ENCODE measurements around the gene ATXN2L. TPM values are rescaled to one million over a fixed set of nuclear protein-coding genes. Genes with fewer than 3 reads are reported as not detected.

Gene ATXN2L
- total and polyA plus RNA-seq, 2 of the 4 experiments (the other 2 are of a cell fraction), result 12.9 to 58.8 TPM

- peak overlapping the region; percentile 95 for H2AFZ ChIP-seq (replicated peaks; ENCODE audit: low read length, poor library complexity)
- ATAC-seq (ENCODE audit: low read depth), result no peak
Observed at GRCh38 chr16:28880589-28880915, 57.8 kb downstream of the ATXN2L start.

More at GRCh38 chr16:28880589-28880915, 57.8 kb downstream of the ATXN2L start:
- intact Hi-C loops (cut with micrococcal nuclease) (loop anchor here (5.0 kb wide), 1 partner anchor 37 kb away; no protein-coding TSS in a partner anchor), in situ Hi-C loops (cut with MboI; ENCODE audit: low sequenced_read_pairs) (no loop called here), dilution Hi-C loops (cut with HindIII; ENCODE audit: low sequenced_read_pairs, unreplicated experiment) (no loop called here)
- peaks cover 7% of the 10 kb centered on the region; the same call in 1 of the 2 replicates for H3K9me1 ChIP-seq (ENCODE audit: insufficient read depth, low read length)
- H2BK120ac ChIP-seq (ENCODE audit: low read depth, low read length), result no peak overlapping the region
- H4K20me1 ChIP-seq (ENCODE audit: insufficient read depth, low read length), result no peaks in the 10 kb centered on the region
- no peak overlapping the region for H3K4me3 ChIP-seq (ENCODE audit: insufficient read depth, low read depth, low read length)
- H3K4me1 ChIP-seq (ENCODE audit: control insufficient read depth, insufficient read depth, low read length), result peaks cover 7% of the 10 kb centered on the region; the same call in 1 of the 2 replicates
- H3K27me3 ChIP-seq (ENCODE audit: control insufficient read depth, insufficient read depth, low read length), result no peaks in the 10 kb centered on the region
- peaks cover 4 to 13% of the 10 kb centered on the region in 2 experiments; a peak in 2 of 4 replicates for H3K79me1 ChIP-seq (ENCODE audit: low read depth in 1 of 2, low read length in 2 of 2)
- H4K8ac ChIP-seq (ENCODE audit: low read depth in 2 of 2, low read length in 2 of 2), result peak overlapping the region in 1 of 2 experiments; percentile 29; a peak in 1 of 4 replicates
- DNase-seq, result no peak
- no peak overlapping the region for H3K4ac ChIP-seq (ENCODE audit: low read depth, low read length)
- ChIA-PET CTCF (no interaction called here), POLR2A (ENCODE audit: unreplicated experiment) (no interaction called here)
- H3K9ac ChIP-seq (ENCODE audit: low read depth, low read length), result no peak overlapping the region
- no peak overlapping the region; the same call in 1 of the 2 replicates for H3K4me2 ChIP-seq (ENCODE audit: low read depth, low read length)
- H2AK9ac ChIP-seq (replicated peaks; ENCODE audit: low read depth, low read length, poor library complexity), result no peak overlapping the region
- H3K9me3 ChIP-seq (ENCODE audit: control insufficient read depth, insufficient read depth, low read length), result no peaks in the 10 kb centered on the region
- H2BK20ac ChIP-seq (ENCODE audit: low read depth, low read length), result no peak overlapping the region
- no peak overlapping the region for H3K23ac ChIP-seq (ENCODE audit: low read depth, low read length)
- H3K14ac ChIP-seq (replicated peaks; ENCODE audit: low read depth, low read length), result no peak overlapping the region
- H2BK5ac ChIP-seq (ENCODE audit: low read depth, low read length, poor library complexity, severe bottlenecking), result no peak overlapping the region
- BruUV-seq (replicated peaks), result no TSS peak
- no peak for TF ChIP-seq CEBPB (IDR thresholded peaks at IDR 0.05; ENCODE audit: low read depth, low read length)
- no peak for TF ChIP-seq USF2 (IDR thresholded peaks at IDR 0.05; ENCODE audit: low read depth, low read length)
- TF ChIP-seq SMC3 (IDR thresholded peaks at IDR 0.05; ENCODE audit: low read depth, low read length), result no peak
- no peak for TF ChIP-seq CHD1 (IDR thresholded peaks at IDR 0.05; ENCODE audit: low read depth, low read length)
- no peak for TF ChIP-seq MAZ (IDR thresholded peaks at IDR 0.05; ENCODE audit: borderline replicate concordance, low read depth, low read length)
- no peak overlapping the region for H2BK15ac ChIP-seq (ENCODE audit: low read depth, low read length)
- H3K18ac ChIP-seq (ENCODE audit: low read depth, low read length), result no peak overlapping the region
- H3K36me3 ChIP-seq (ENCODE audit: control insufficient read depth, insufficient read depth, low read length), result no peaks in the 10 kb centered on the region
- H4K91ac ChIP-seq (ENCODE audit: insufficient read depth, low read depth, low read length), result no peak overlapping the region
- no peak overlapping the region for H3K56ac ChIP-seq (ENCODE audit: extremely low read depth, insufficient read depth, low read length)
- WGBS, 2 experiments (ENCODE audit: extremely low coverage in 2 of 2, insufficient read length in 1 of 2), result 35% methylated on average over 5 of the region's 11 CpGs; no CpG with 5 or more reads in 1 of the 2 experiments
- H4K5ac ChIP-seq (ENCODE audit: low read depth, low read length), result no peak overlapping the region
- H2AK5ac ChIP-seq (ENCODE audit: low read depth, low read length), result no peak overlapping the region
- H3K27ac ChIP-seq (ENCODE audit: insufficient read depth, low read length), result no peak overlapping the region

Data from IMR-90 (cell line).